Activated CD4-positive, alpha-beta T cell treated with anti-CD3 and anti-CD28 coated beads, Interleukin-2, amount 10 ng/mL, durations not matched to agents 7 days and 5 days (primary cell): ENCODE results near the gene HM13. TPM values are rescaled to one million over a fixed set of nuclear protein-coding genes. Genes with fewer than 3 reads are reported as not detected.
A peak's percentile ranks its signal among the peaks of the same experiment; 100 is the strongest.

ENCODE experiments used
- CTCF ChIA-PET: fragments of 350-600 bp; sonication (Branson Sonifier 250); formaldehyde crosslinking; loops from one replicate; lab custom pipeline; 2021; ENCODE audit warnings: antibody characterized with exemption; lab: Charles Lee
- POLR2A ChIA-PET: fragments of 350-600 bp; sonication (Branson Sonifier 250); formaldehyde crosslinking; loops from one replicate; lab custom pipeline; 2021; ENCODE audit warnings: antibody characterized with exemption; lab: Charles Lee
- DNase-seq: peaks from one replicate; pipeline ENCODE4 v3.0.0-alpha.2; 2020
- H3K27ac Mint-ChIP-seq: one replicate; pipeline ENCODE4 v1.8.0; 2021; ENCODE audit warnings: mild to moderate bottlenecking, moderate library complexity, mixed read lengths
- H3K27me3 Mint-ChIP-seq: one replicate; pipeline ENCODE4 v1.8.0; 2021; ENCODE audit warnings: mixed read lengths
- H3K36me3 Mint-ChIP-seq: one replicate; pipeline ENCODE4 v1.8.0; 2021; ENCODE audit warnings: low read depth, mixed read lengths
- H3K4me1 Mint-ChIP-seq: one replicate; pipeline ENCODE4 v1.8.0; 2021; ENCODE audit warnings: mixed read lengths
- H3K4me3 Mint-ChIP-seq: one replicate; pipeline ENCODE4 v1.8.0; 2021; ENCODE audit warnings: mild to moderate bottlenecking, moderate library complexity, mixed read lengths
- H3K9me3 Mint-ChIP-seq: one replicate; pipeline ENCODE4 v1.8.0; 2021; ENCODE audit warnings: mixed read lengths
- total RNA-seq, 2 experiments: library from RNA; stranded (reverse); gene quantifications; one replicate each; pipeline ENCODE4 v1.2.3, GENCODE V29; 2021

Gene HM13
- total RNA-seq, 2 experiments from 2014 or later = 137 to 146 TPM

DNA sequence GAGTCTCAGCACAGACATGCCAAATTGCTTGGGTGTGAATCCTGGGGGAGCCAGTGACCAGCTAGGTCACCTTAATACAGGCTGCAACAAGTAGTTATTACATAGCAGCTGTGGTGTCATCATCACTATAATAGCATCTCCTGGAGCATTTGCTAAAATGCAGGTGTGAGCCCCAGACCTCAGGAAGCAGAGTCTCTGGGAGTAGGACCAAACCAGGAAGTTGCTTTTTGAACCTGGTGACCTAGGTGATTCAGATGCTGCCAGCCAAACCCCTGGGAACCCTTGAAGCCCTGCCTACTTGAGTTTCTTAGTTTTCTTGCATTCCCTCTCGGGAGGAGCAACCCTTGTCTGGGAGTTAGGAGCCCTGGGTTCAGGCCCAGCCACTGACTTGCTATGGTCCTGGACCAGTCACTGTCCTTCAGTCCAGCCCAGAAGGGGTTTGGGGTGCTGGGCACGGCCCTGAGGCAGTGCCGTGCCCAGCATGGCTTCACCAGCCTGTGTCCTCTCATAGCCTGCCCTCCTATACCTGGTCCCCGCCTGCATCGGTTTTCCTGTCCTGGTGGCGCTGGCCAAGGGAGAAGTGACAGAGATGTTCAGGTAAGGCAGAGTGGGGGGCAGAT lies 51.6 kb downstream of the HM13 start:
- CTCF ChIA-PET = interaction anchor here (0.9 to 5.9 kb wide), 3 partner anchors 25 to 158 kb away, joined by 8 to 115 read pairs (median 10); no protein-coding TSS in a partner anchor
- POLR2A ChIA-PET = no interaction called here
- no peak overlapping the region for H3K4me3 Mint-ChIP-seq
- no peak for DNase-seq
- peaks cover 36% of the 10 kb centered on the region for H3K36me3 Mint-ChIP-seq
- peaks cover 20% of the 10 kb centered on the region for H3K4me1 Mint-ChIP-seq
- H3K27me3 Mint-ChIP-seq = no peaks in the 10 kb centered on the region
- no peaks in the 10 kb centered on the region for H3K9me3 Mint-ChIP-seq
- H3K27ac Mint-ChIP-seq = no peak overlapping the region

DNA sequence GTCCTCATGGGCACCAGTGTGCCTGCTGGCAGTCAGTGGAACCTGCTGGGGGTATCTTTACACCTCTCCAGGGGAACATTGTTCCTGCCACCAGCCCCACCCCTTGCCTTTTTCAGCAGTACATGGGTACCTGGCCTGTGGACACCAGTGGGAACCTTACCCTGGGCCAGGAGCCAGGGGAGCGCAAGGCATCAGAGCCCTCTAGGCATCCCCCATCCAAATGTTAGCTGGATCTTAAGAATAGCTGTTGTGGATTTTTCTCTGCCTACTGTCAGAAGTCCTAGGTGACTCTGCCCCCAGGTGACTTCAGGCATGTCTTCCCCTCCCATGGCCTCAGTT lies 52.0 kb downstream of the HM13 start:
- POLR2A ChIA-PET = no interaction called here
- no peak overlapping the region for H3K4me3 Mint-ChIP-seq
- DNase-seq = no peak
- H3K9me3 Mint-ChIP-seq = no peaks in the 10 kb centered on the region
- H3K4me1 Mint-ChIP-seq = peaks cover 20% of the 10 kb centered on the region
- CTCF ChIA-PET = interaction anchor here (1.5 to 5.9 kb wide), 3 partner anchors 25 to 157 kb away, joined by 4 to 115 read pairs (median 10); no protein-coding TSS in a partner anchor
- peak overlapping the region; percentile 64 for H3K27ac Mint-ChIP-seq
- peaks cover 34% of the 10 kb centered on the region for H3K36me3 Mint-ChIP-seq
- no peaks in the 10 kb centered on the region for H3K27me3 Mint-ChIP-seq

DNA sequence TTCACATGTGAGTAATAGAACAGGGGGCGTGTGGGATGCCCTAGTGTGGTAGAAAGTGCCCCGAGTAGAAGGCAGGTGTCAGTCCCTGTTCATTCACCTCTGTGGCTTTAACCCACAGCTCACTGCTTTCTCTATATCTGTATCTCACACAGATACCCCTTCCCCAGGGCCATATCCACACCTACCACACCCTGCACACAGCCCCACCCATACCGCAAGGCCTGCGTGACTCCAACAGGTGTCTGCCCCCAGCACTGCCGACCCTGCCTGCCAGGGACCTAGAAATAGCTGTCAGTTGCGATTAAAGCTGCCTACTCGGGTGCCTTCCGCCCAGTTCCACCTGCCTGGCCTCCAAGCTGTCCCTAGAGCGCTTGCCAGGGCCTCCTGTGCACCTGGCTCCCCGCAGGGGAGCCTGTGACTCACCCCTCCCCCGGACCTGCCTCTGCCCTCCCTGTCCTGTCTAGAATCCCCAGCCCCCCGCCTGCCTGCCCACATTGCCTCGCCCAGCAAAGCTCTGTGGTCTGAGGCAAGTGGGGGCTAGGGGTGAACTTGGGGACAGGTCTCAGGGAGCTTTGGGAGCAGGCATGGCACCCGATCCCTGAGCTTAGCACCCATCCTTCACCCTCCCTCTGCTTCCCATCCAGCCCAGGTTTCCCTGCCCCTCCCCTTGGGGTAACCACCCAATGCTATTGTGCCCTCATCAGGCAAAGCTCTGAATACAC lies 52.6 kb downstream of the HM13 start:
- no peak for DNase-seq
- H3K27ac Mint-ChIP-seq = peak overlapping the region; percentile 64
- H3K27me3 Mint-ChIP-seq = no peaks in the 10 kb centered on the region
- POLR2A ChIA-PET = no interaction called here
- CTCF ChIA-PET = interaction anchor here (1.4 to 5.9 kb wide), 6 partner anchors 10 to 157 kb away, joined by 3 to 115 read pairs (median 11); partner anchors contain the start of gene ID1
- H3K9me3 Mint-ChIP-seq = no peaks in the 10 kb centered on the region
- peaks cover 31% of the 10 kb centered on the region for H3K36me3 Mint-ChIP-seq
- H3K4me3 Mint-ChIP-seq = no peak overlapping the region
- peaks cover 20% of the 10 kb centered on the region for H3K4me1 Mint-ChIP-seq

DNA sequence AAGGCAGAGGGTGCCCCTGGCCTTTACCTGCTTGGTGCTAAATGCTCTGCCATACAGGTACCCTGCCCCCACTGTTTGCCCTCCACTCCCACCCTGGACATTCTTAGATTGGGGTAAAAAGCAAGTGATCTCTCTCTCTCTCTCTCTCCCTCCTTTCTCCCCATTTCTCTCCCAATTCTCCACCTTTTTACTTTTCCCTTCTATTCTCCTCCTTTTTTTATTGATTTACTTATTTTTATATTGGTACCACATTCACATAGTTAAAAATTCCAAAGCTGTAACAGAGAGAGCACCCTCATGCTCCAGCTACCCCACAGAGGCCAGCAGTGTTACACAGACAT lies 53.1 kb downstream of the HM13 start:
- Mint-ChIP-seq H3K27me3 (no peaks in the 10 kb centered on the region), H3K9me3 (no peaks in the 10 kb centered on the region), H3K4me3 (no peak overlapping the region), H3K4me1 (peaks cover 25% of the 10 kb centered on the region), H3K27ac (peak overlapping the region; percentile 71), H3K36me3 (peaks cover 28% of the 10 kb centered on the region)
- DNase-seq = no peak
- ChIA-PET POLR2A (no interaction called here), CTCF (interaction anchor here (0.9 to 5.9 kb wide), 8 partner anchors 7 to 156 kb away, joined by 3 to 115 read pairs (median 8); partner anchors contain the start of gene ID1)

DNA sequence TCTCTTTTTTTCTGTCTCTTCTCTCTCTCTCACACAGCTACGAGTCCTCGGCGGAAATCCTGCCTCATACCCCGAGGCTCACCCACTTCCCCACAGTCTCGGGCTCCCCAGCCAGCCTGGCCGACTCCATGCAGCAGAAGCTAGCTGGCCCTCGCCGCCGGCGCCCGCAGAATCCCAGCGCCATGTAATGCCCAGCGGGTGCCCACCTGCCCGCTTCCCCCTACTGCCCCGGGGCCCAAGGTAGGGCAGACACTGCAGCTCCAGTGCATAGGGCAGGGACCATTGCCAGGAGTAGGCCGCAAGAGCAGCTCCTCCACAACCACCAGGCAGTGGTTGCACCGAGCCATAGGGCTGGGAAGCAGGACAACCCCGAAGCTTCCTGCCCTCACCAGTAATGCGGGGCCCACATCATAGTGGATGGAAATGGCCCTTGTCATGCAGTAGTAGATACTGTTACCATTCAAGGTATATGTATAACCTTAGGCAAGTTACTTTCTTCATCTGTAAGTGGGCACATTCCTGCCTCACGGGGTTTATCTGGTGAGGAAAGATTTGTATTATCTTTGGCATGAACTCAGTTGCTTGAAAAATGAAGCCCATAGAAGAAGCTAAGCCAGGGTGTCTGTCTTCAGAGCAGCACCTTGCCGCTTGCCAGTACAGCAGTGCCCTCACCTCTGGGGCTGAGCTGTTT lies 53.9 kb downstream of the HM13 start:
- peak overlapping the region; percentile 71 for H3K27ac Mint-ChIP-seq
- no peak overlapping the region for H3K4me3 Mint-ChIP-seq
- peaks cover 30% of the 10 kb centered on the region for H3K4me1 Mint-ChIP-seq
- POLR2A ChIA-PET = no interaction called here
- CTCF ChIA-PET = interaction anchor here (0.8 to 5.9 kb wide), 8 partner anchors 8 to 93 kb away, joined by 3 to 115 read pairs (median 6); partner anchors contain the start of gene ID1
- no peak for DNase-seq
- H3K27me3 Mint-ChIP-seq = no peaks in the 10 kb centered on the region
- no peaks in the 10 kb centered on the region for H3K9me3 Mint-ChIP-seq
- peaks cover 24% of the 10 kb centered on the region for H3K36me3 Mint-ChIP-seq

DNA sequence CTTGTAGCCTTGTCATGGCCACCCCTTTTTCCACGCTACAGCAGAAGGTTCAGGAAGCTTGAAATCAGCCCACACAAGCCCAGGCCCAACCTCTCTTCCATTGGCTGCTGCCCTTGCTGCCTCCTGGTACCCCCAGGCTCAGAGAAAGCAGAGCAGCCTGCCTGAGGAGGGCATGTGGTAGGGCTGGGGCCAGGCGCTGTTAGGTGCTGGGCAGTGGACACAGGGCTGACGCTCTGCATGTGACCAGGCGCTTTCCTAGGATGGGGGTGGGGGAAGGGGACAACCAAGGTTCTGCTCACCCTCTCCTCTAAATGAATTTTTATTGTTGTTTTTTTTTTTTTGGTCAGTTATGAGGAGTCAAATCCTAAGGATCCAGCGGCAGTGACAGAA lies 54.5 kb downstream of the HM13 start:
- peaks cover 24% of the 10 kb centered on the region for H3K36me3 Mint-ChIP-seq
- CTCF ChIA-PET = interaction anchor here (0.8 to 5.9 kb wide), 8 partner anchors 8 to 92 kb away, joined by 3 to 115 read pairs (median 10); partner anchors contain the start of gene ID1
- H3K27ac Mint-ChIP-seq = no peak overlapping the region
- no peaks in the 10 kb centered on the region for H3K27me3 Mint-ChIP-seq
- POLR2A ChIA-PET = no interaction called here
- H3K4me1 Mint-ChIP-seq = peaks cover 35% of the 10 kb centered on the region
- DNase-seq = no peak
- no peaks in the 10 kb centered on the region for H3K9me3 Mint-ChIP-seq
- H3K4me3 Mint-ChIP-seq = no peak overlapping the region

DNA sequence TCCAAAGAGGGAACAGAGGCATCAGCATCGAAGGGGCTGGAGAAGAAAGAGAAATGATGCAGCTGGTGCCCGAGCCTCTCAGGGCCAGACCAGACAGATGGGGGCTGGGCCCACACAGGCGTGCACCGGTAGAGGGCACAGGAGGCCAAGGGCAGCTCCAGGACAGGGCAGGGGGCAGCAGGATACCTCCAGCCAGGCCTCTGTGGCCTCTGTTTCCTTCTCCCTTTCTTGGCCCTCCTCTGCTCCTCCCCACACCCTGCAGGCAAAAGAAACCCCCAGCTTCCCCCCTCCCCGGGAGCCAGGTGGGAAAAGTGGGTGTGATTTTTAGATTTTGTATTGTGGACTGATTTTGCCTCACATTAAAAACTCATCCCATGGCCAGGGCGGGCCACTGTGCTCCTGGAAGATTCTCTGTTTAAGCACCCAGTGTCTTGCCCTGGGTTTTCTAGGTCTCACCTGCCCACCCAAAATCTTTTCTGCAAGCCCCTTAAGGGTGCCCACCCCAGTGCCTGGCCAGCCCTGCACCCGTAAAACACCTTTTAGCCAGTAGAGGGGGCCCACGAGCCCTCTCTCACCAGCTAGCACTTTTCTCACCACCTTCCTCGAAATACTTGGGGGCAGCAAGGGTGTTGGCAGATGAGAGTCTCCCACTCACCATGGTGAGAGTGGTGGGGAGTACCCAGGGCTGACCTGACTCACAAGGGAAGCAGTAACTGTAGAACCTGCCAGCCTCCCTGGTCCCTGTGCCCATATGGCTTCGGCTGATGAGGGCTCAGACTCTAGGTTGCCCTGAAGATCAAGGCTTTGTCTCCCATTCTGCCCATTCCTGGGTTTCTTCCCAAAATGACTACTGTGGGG lies 55.1 kb downstream of the HM13 start:
- Mint-ChIP-seq H3K4me3 (no peak overlapping the region), H3K4me1 (peaks cover 40% of the 10 kb centered on the region), H3K27ac (no peak overlapping the region), H3K27me3 (no peaks in the 10 kb centered on the region), H3K9me3 (no peaks in the 10 kb centered on the region), H3K36me3 (peaks cover 21% of the 10 kb centered on the region)
- DNase-seq = peak; percentile 61
- ChIA-PET POLR2A (no interaction called here), CTCF (interaction anchor here (0.6 to 5.9 kb wide), 9 partner anchors 10 to 154 kb away, joined by 3 to 115 read pairs (median 7); partner anchors contain the start of gene ID1)

DNA sequence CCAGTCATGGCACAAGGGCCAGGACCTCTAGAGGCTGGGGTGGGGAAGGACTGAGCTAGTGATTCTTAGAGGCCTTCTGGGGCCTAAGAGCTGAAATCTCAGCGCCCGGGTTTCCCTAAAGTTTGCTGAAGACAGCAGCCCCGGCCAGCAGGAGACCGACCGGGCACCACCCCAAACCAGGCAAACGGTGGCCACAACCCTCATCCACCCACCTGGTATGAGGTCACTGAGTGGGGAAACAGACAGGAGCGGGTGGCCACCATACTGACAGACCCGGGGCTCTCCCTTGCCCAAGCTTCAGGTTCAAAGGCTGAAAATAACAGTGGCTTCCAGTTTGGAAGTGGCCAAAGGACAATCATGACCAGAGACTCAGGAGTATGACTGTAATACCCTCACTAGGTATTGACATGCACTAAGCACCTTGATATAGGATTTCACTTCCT lies 55.8 kb downstream of the HM13 start:
- Mint-ChIP-seq H3K27ac (no peak overlapping the region), H3K27me3 (no peaks in the 10 kb centered on the region), H3K4me1 (peaks cover 40% of the 10 kb centered on the region), H3K9me3 (no peaks in the 10 kb centered on the region), H3K4me3 (no peak overlapping the region), H3K36me3 (peaks cover 18% of the 10 kb centered on the region)
- no peak for DNase-seq
- ChIA-PET POLR2A (no interaction called here), CTCF (interaction anchor here (0.6 to 5.9 kb wide), 8 partner anchors 10 to 154 kb away, joined by 3 to 115 read pairs (median 6); no protein-coding TSS in a partner anchor)

DNA sequence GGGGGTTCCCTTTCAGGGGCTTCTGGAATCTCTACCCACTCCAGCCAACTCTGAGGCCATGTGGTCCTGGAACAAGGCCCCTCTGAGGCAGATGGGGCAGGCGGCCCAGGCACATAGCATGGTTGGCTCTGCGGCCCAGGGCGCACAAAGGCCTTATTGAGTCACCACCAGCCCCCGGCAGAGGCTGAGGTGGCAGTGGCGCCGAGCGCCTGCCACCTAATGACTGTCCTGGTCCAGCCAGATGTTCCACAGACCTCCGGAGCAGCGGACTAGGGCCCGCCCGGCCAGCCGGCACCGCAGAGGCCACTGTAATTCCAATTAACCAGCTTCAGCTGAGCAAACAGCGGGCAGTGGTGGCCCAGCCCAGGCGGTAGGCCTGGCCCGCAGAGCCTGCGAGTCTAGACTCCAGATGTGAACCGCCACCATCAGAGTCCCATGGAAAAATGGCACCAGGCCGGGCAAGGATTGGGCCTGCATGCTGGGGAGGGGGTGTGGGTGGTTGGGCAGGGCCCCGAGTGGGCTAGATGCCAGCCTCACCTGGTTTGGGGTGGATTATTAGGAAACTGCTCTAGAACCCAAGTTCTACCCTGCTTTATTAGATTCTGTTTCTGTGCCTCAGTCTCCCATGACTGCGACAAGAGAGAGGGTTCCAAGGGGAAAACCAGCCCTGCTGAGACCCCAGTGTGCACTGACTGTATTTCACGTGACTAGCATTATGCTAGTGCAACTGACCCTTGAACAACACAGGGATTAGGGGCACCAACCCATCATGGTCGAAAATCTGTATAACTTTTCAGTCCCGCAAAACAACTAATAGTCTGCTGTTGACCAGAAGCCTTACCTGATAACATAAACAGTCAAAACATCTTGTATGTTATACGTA lies 56.7 kb downstream of the HM13 start:
- H3K4me1 Mint-ChIP-seq = peaks cover 36% of the 10 kb centered on the region

DNA sequence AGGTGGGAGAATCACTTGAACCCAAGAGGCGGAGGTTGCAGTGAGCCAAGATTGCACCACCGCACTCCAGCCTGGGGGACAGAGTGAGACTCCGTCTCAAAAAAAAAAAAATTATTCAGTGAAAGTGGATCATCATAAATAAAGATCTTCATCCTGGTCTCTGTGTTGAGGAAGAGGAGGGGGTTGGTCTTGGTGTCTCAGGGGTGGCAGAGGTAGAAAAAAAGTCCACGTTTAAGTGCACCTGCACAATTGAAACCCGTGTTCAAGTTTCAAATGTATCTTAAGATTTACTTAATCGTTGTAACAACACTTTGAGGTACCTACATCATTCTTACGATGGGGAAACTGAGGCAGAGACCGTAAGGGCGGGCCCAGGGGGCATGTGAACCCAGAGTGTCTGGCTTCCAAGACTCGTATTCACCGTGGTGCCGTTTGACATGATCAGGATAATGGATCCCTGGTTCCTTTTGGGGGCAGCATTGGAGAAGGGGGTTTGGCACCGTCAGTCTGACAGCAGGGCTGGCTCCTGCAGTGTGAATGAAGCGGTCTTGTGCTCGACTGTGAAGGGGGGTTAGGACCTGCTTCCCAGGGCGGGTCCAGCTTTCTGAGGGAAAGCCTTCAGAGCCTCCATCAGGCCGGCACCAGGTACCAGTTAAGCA lies 57.9 kb downstream of the HM13 start:
- Mint-ChIP-seq H3K36me3 (peaks cover 12% of the 10 kb centered on the region), H3K9me3 (no peaks in the 10 kb centered on the region), H3K4me3 (peak overlapping the region; percentile 86), H3K27ac (peak overlapping the region; percentile 91), H3K4me1 (peaks cover 28% of the 10 kb centered on the region), H3K27me3 (no peaks in the 10 kb centered on the region)
- CTCF ChIA-PET = interaction anchor here (1.1 to 5.3 kb wide), 5 partner anchors 9 to 40 kb away, joined by 3 to 64 read pairs (median 13); partner anchors contain the start of gene ID1
- DNase-seq = no peak
- POLR2A ChIA-PET = interaction anchor here (1.2 to 1.8 kb wide), 3 partner anchors 32 to 40 kb away, joined by 7 to 9 read pairs (median 8); partner anchors contain the start of gene ID1

More for the DNA sequence above, 56.7 kb downstream of the HM13 start:
- peaks cover 12% of the 10 kb centered on the region for H3K36me3 Mint-ChIP-seq
- DNase-seq = no peak
- CTCF ChIA-PET = interaction anchor here (1.1 to 5.9 kb wide), 4 partner anchors 8 to 41 kb away, joined by 3 to 115 read pairs (median 40); no protein-coding TSS in a partner anchor
- POLR2A ChIA-PET = no interaction called here
- no peaks in the 10 kb centered on the region for H3K9me3 Mint-ChIP-seq
- peak overlapping the region; percentile 86 for H3K4me3 Mint-ChIP-seq
- peak overlapping the region; percentile 11 for H3K27ac Mint-ChIP-seq
- H3K27me3 Mint-ChIP-seq = no peaks in the 10 kb centered on the region
